Measurements from ENCODE around the gene SPTBN1.

- TF ChIP-seq HDGF (IDR thresholded peaks at IDR 0.05; ENCODE audit: borderline replicate concordance) = no peak
- no peak for TF ChIP-seq FOXM1 (IDR thresholded peaks at IDR 0.05; ENCODE audit: borderline replicate concordance)
- TF ChIP-seq L3MBTL2 (conservative IDR thresholded peaks at IDR 0.05) = no peak
- no peak for TF ChIP-seq SP1 (IDR thresholded peaks at IDR 0.05)
- no peak for TF ChIP-seq ELF4 (IDR thresholded peaks at IDR 0.05)
- TF ChIP-seq BHLHE40 (IDR thresholded peaks at IDR 0.05; ENCODE audit: borderline replicate concordance) = no peak
- TF ChIP-seq FOXK2 (IDR thresholded peaks at IDR 0.05) = no peak
- TF ChIP-seq LEF1 (IDR thresholded peaks at IDR 0.05; ENCODE audit: borderline replicate concordance) = no peak
- no peak for TF ChIP-seq ARNT (IDR thresholded peaks at IDR 0.05)
- no peak for TF ChIP-seq NFRKB (IDR thresholded peaks at IDR 0.05)
- no peak for TF ChIP-seq FOXA1 (IDR thresholded peaks at IDR 0.05)
These were observed 123.8 kb downstream of the SPTBN1 start for GRCh38 chr2:54579682-54580620.

Measured in HEK293T (cell line).